A549 (cell line): ENCODE measurements around the gene CCDC157. TPM values are rescaled to one million over a fixed set of nuclear protein-coding genes. Genes with fewer than 3 reads are reported as not detected.

Experiments used
- ATAC-seq, 2 experiments: fragments of 200-7000 bp in 1 of 2; fragments of >200 bp in 1 of 2; cut with Nextera tagmentation in 1 of 2; cut with Tn5 transposase in 1 of 2; 3 replicates each; pipeline versions ENCODE4 v1.8.0 to v1.9.1; 2018 to 2020; ENCODE audit warnings: mild to moderate bottlenecking in 1 of 2, moderate library complexity in 1 of 2
- CTCF ChIA-PET: fragments of 300-600 bp; sonication (Branson Sonifier 250); formaldehyde crosslinking; extraction: SDS; loops from one replicate; lab custom pipeline; 2021; ENCODE audit warnings: antibody characterized with exemption, inconsistent platforms; lab: Yijun Ruan, JAX
- POLR2A ChIA-PET: fragments of 350-600 bp; formaldehyde crosslinking; extraction: SDS; loops from one replicate; lab custom pipeline; 2021; ENCODE audit warnings: antibody characterized with exemption, inconsistent platforms; lab: Yijun Ruan, JAX
- DNase-seq, 2 experiments: peaks; one replicate each; pipeline versions ENCODE4 v3.0.0 to v3.0.0-alpha.2; 2011 to 2016; ENCODE audit warnings: low read depth in 1 of 2, low spot score in 1 of 2
- FAIRE-seq: peaks from 2 replicates; lab custom pipeline; 2011; peaks lifted over from hg19 to GRCh38; lab: Jason Lieb, UNC
- H3K27ac ChIP-seq, 2 experiments: fragments of >200 bp; sonication (Bioruptor Twin); formaldehyde crosslinking; 3 replicates each; pipeline ENCODE4 v1.5.1; 2016 to 2017
- H3K4me1 ChIP-seq: fragments of >200 bp; sonication (Bioruptor Twin); formaldehyde crosslinking; 3 replicates; pipeline ENCODE4 v1.6.1; 2016
- H3K4me2 ChIP-seq: fragments of >200 bp; sonication (Bioruptor Twin); formaldehyde crosslinking; 3 replicates; pipeline ENCODE4 v1.6.1; 2016
- H3K4me3 ChIP-seq: fragments of >200 bp; sonication (Bioruptor Twin); formaldehyde crosslinking; 3 replicates; pipeline ENCODE4 v1.5.1; 2016
- H3K9me3 ChIP-seq: fragments of >200 bp; sonication (Bioruptor Twin); formaldehyde crosslinking; 3 replicates; pipeline ENCODE4 v1.6.1; 2016
- ATOH8 ChIP-seq: fragments of 250-450 bp; sonication (Bioruptor Pico); IDR thresholded peaks from 2 replicates; pipeline ENCODE4 v1.5.0; 2020; ENCODE audit warnings: low read depth, mild to moderate bottlenecking, moderate library complexity
- CBX8 ChIP-seq: fragments of 200-600 bp; sonication (generic); IDR thresholded peaks from 2 replicates; pipeline ENCODE4 v1.6.1; 2016
- CEBPB ChIP-seq, 2 experiments: fragments of >200 bp in 1 of 2; sonication (Bioruptor Twin) in 1 of 2; formaldehyde crosslinking in 1 of 2; IDR thresholded peaks; 2 replicates each; pipeline ENCODE4 v1.6.1; 2012 to 2016
- CHD2 ChIP-seq: fragments of 150-350 bp; IDR thresholded peaks from 2 replicates; pipeline ENCODE4 v1.6.1; 2014; ENCODE audit warnings: low read length; ENCODE audit not compliant: partially characterized antibody
- CHD4 ChIP-seq: fragments of 200-600 bp; sonication (generic); IDR thresholded peaks from 2 replicates; pipeline ENCODE4 v1.6.1; 2016; ENCODE audit warnings: antibody characterized with exemption, mild to moderate bottlenecking, borderline replicate concordance
- E2F6 ChIP-seq: IDR thresholded peaks from 2 replicates; pipeline ENCODE4 v1.6.1; 2012; ENCODE audit warnings: low read depth, borderline replicate concordance
- EHF ChIP-seq: fragments of 250-450 bp; sonication (Bioruptor Pico); IDR thresholded peaks from 2 replicates; pipeline ENCODE4 v1.5.0; 2020; ENCODE audit warnings: mild to moderate bottlenecking
- EHMT2 ChIP-seq: fragments of 200-600 bp; sonication (generic); IDR thresholded peaks from 2 replicates; pipeline ENCODE4 v1.6.1; 2016; ENCODE audit warnings: antibody characterized with exemption, low read depth, mild to moderate bottlenecking, moderate library complexity
- EP300 ChIP-seq, 2 experiments: fragments of >200 bp; sonication (Bioruptor Twin); formaldehyde crosslinking; IDR thresholded peaks; 2 replicates in 1 of 2; 3 replicates in 1 of 2; pipeline ENCODE4 v1.6.1; 2016 to 2017
- FOSL2 ChIP-seq, 2 experiments: fragments of 450-650 bp in 1 of 2; fragments of >200 bp in 1 of 2; sonication (Bioruptor Twin) in 1 of 2; formaldehyde crosslinking; IDR thresholded peaks; 2 replicates each; pipeline versions ENCODE4 v1.5.0 to v1.6.1; 2016 to 2020; ENCODE audit warnings: mild to moderate bottlenecking in 1 of 2, moderate library complexity in 1 of 2
- FOXS1 ChIP-seq: fragments of 250-450 bp; sonication (Bioruptor Pico); IDR thresholded peaks from 2 replicates; pipeline ENCODE4 v1.5.0; 2020; ENCODE audit warnings: mild to moderate bottlenecking, moderate library complexity
- HDAC2 ChIP-seq: fragments of 200-600 bp; sonication (generic); IDR thresholded peaks from 2 replicates; pipeline ENCODE4 v1.6.1; 2016
- HEYL ChIP-seq: fragments of 250-450 bp; sonication (Bioruptor Pico); IDR thresholded peaks from 2 replicates; pipeline ENCODE4 v1.8.0; 2021; ENCODE audit warnings: mild to moderate bottlenecking, moderate library complexity
- HMGXB4 ChIP-seq: fragments of 250-450 bp; sonication (Bioruptor Pico); IDR thresholded peaks from 2 replicates; pipeline ENCODE4 v1.5.0; 2021; ENCODE audit warnings: mild to moderate bottlenecking, moderate library complexity, borderline replicate concordance
- HOXB5 ChIP-seq: fragments of 250-450 bp; sonication (Bioruptor Pico); IDR thresholded peaks from 2 replicates; pipeline ENCODE4 v1.5.0; 2020; ENCODE audit warnings: mild to moderate bottlenecking, moderate library complexity
- JUN ChIP-seq, 2 experiments: fragments of >200 bp; sonication (Bioruptor Twin); formaldehyde crosslinking; IDR thresholded peaks; 2 replicates in 1 of 2; 3 replicates in 1 of 2; pipeline ENCODE4 v1.6.1; 2016 to 2017
- KDM5A ChIP-seq: fragments of 200-600 bp; sonication (generic); IDR thresholded peaks from 2 replicates; pipeline ENCODE4 v1.6.1; 2016; ENCODE audit warnings: antibody characterized with exemption, mild to moderate bottlenecking
- MAZ ChIP-seq: fragments of 150-350 bp; IDR thresholded peaks from 2 replicates; pipeline ENCODE4 v1.6.1; 2014; ENCODE audit warnings: antibody characterized with exemption, low read depth, low read length, borderline replicate concordance
- NPAS2 ChIP-seq: fragments of 250-450 bp; sonication (Bioruptor Pico); IDR thresholded peaks from 2 replicates; pipeline ENCODE4 v1.8.0; 2022; ENCODE audit warnings: mild to moderate bottlenecking, moderate library complexity, borderline replicate concordance
- NR3C1 ChIP-seq: fragments of >200 bp; sonication (Bioruptor Twin); formaldehyde crosslinking; IDR thresholded peaks from 3 replicates; pipeline ENCODE4 v1.6.1; 2017
- PBX3 ChIP-seq: IDR thresholded peaks from 2 replicates; pipeline ENCODE4 v1.6.1; 2012
- PHF8 ChIP-seq: fragments of 200-600 bp; sonication (generic); IDR thresholded peaks from 2 replicates; pipeline ENCODE4 v1.6.1; 2016; ENCODE audit warnings: low read depth, mild to moderate bottlenecking, antibody characterized with exemption, moderate library complexity, borderline replicate concordance
- POLR2AphosphoS2 ChIP-seq: conservative IDR thresholded peaks from 2 replicates; pipeline ENCODE4 v1.6.1; 2012; ENCODE audit warnings: low read length, improper control_type of control experiment, inconsistent platforms
- RARB ChIP-seq: fragments of 250-450 bp; sonication (Bioruptor Pico); IDR thresholded peaks from 2 replicates; pipeline ENCODE4 v1.8.0; 2021; ENCODE audit warnings: mild to moderate bottlenecking, moderate library complexity
- RCOR1 ChIP-seq: fragments of 150-350 bp; IDR thresholded peaks from 2 replicates; pipeline ENCODE4 v1.6.1; 2014; ENCODE audit warnings: antibody characterized with exemption, low read length, low read depth
- RFX5 ChIP-seq: fragments of 450-650 bp; IDR thresholded peaks from 2 replicates; pipeline ENCODE4 v1.7.1; 2014; ENCODE audit warnings: antibody characterized with exemption, mild to moderate bottlenecking, moderate library complexity
- RNF2 ChIP-seq: fragments of 200-600 bp; sonication (generic); IDR thresholded peaks from 2 replicates; pipeline ENCODE4 v1.6.1; 2016; ENCODE audit warnings: low read depth, mild to moderate bottlenecking, antibody characterized with exemption, moderate library complexity, borderline replicate concordance
- ZC3H11A ChIP-seq: fragments of 450-650 bp; IDR thresholded peaks from 2 replicates; pipeline ENCODE4 v1.6.1; 2014; ENCODE audit warnings: antibody characterized with exemption, mild to moderate bottlenecking
- ZNF302 ChIP-seq: fragments of 250-450 bp; sonication (Bioruptor Pico); IDR thresholded peaks from 2 replicates; pipeline ENCODE4 v1.9.0; 2021; ENCODE audit warnings: inconsistent platforms, mild to moderate bottlenecking, moderate library complexity
- WGBS: methylation state at CpG from one replicate; pipeline ENCODE4 v1.1.6; 2017; ENCODE audit errors: missing lambda C conversion rate; 5-methylcytosine and 5-hydroxymethylcytosine counted together
- polyA plus RNA-seq, 4 experiments: library from polyadenylated mRNA; depleted of rRNA in 3 of 4; stranded (reverse); fragments of >200 nt; fragmentation: RNase III in 1 of 4; extraction: RNeasy Plus Mini Kit Qiagen cat#74134 plus additional on column Dnase treatment in 1 of 4; gene quantifications; 2 replicates in 3 of 4; 3 replicates in 1 of 4; pipeline ENCODE4 v1.2.3, GENCODE V29; 2011 to 2017
- TF ChIP-seq, protein P1 (sequence below): fragments of >200 bp; sonication (Bioruptor Twin); formaldehyde crosslinking; IDR thresholded peaks from 3 replicates; pipeline ENCODE4 v1.6.1; 2016

Gene CCDC157
- polyA plus RNA-seq, 2 of the 4 experiments (the other 2 are of a cell fraction): 1.4 to 2.5 TPM

DNA sequence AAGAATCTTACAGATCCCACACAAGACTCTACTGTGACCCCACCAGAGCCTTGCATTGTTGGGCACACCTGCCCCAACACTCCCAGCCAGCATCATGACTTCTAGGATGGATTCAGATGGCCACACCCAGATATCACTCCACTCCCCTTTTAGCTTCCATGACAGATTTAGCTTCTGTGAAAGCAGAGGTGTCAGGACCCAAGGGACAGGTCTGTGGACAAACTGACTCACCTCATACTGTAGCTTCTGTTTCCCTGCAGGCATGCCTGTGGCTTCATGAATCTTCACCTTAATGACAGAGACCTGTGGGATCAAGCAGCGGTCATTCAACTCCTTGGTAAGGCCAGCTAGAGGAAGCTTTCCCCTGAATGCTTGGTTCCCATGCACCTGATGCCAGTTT is 21.6 kb upstream of the CCDC157 start:
- DNase-seq (no peak), FAIRE-seq (no peak)
- CTCF ChIA-PET: interaction anchor here (0.9 to 3.0 kb wide), 5 partner anchors 11 to 52 kb away, joined by 3 to 13 read pairs (median 4); partner anchors contain the start of gene RNF215
- Histone ChIP-seq H3K4me3 (no peak overlapping the region), H3K4me2 (no peak overlapping the region)
- TF ChIP-seq RARB (CRISPR knock-in tag) (no peak), NR3C1 (no peak), E2F6 (no peak), HEYL (CRISPR knock-in tag) (no peak), JUN (IDR thresholded peaks at IDR 0.05) (no peak), HMGXB4 (no peak), FOSL2 (IDR thresholded peaks at IDR 0.05) (no peak), FOSL2 (CRISPR knock-in tag; IDR thresholded peaks at IDR 0.05) (no peak), HDAC2 (no peak), ZC3H11A (no peak), MAZ (no peak), CBX8 (no peak), FOXS1 (CRISPR knock-in tag) (no peak), HOXB5 (no peak), NPAS2 (CRISPR knock-in tag) (no peak), CEBPB (IDR thresholded peaks at IDR 0.05) (no peak), KDM5A (no peak)
- TF ChIP-seq, protein P1, sequence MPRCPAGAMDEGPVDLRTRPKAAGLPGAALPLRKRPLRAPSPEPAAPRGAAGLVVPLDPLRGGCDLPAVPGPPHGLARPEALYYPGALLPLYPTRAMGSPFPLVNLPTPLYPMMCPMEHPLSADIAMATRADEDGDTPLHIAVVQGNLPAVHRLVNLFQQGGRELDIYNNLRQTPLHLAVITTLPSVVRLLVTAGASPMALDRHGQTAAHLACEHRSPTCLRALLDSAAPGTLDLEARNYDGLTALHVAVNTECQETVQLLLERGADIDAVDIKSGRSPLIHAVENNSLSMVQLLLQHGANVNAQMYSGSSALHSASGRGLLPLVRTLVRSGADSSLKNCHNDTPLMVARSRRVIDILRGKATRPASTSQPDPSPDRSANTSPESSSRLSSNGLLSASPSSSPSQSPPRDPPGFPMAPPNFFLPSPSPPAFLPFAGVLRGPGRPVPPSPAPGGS: no peak
- TF ChIP-seq, all 56 proteins: peak for 0
- POLR2A ChIA-PET: interaction anchor here (1.8 kb wide), 1 partner anchor 9 kb away, joined by 4 read pairs; the partner anchor contains the start of gene TBC1D10A
- 100% methylated on average over 1 of the region's 1 CpG for WGBS
- H3K27ac ChIP-seq: no peak overlapping the region
- no peak for ATAC-seq
- H3K4me1 ChIP-seq: no peaks in the 10 kb centered on the region
- no peaks in the 10 kb centered on the region for H3K9me3 ChIP-seq

DNA sequence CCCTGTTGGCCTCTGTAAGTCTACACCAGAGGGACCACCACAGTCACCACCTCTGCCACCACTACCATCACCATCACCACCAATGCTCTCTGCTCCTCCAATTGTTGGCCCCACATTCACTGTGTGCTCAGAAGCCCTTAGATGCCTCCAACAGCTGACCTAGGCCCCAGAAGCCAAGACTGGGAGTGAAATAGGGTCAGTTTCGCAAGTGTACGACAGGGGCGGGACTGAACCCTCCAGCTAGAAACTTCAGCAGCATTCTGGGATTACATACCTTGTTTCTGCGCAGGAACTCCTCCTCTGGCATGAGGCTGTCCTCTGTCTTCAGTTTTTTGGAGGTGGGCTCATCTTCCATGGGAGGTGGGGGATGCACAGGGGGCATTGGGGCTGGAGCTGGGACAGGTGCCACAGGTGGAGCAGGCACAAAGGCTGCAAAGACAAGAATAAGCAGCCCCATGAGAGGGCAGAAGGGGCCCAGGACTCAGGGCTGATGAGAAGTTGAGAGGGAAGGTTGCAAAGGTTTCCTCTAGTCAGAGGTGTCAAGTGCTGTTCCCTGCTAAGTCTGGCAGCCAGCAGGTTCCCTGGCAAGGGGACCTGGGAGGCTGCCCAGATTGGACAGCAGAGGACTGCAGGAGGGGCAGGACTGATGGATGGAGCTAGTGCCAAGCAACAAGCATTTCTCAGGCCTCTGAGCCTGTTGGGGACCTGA is 19.9 kb upstream of the CCDC157 start:
- no peak overlapping the region for H3K4me2 ChIP-seq
- H3K4me1 ChIP-seq: no peaks in the 10 kb centered on the region
- no peak for FAIRE-seq
- 84% methylated on average over 4 of the region's 4 CpGs for WGBS
- TF ChIP-seq EP300 (IDR thresholded peaks at IDR 0.05): no peak
- TF ChIP-seq EHF: no peak
- TF ChIP-seq PBX3: no peak
- TF ChIP-seq NR3C1: no peak
- no peak for TF ChIP-seq PHF8
- TF ChIP-seq HDAC2: no peak
- no peak for TF ChIP-seq RCOR1
- no peak for TF ChIP-seq CBX8
- TF ChIP-seq JUN (IDR thresholded peaks at IDR 0.05): no peak
- TF ChIP-seq RNF2: no peak
- TF ChIP-seq CHD2: no peak
- no peak for TF ChIP-seq EHMT2
- TF ChIP-seq RFX5: no peak
- TF ChIP-seq CHD4: no peak
- no peak for TF ChIP-seq ATOH8 (CRISPR knock-in tag)
- no peak for TF ChIP-seq ZC3H11A
- TF ChIP-seq HMGXB4: no peak
- TF ChIP-seq POLR2AphosphoS2: no peak
- no peak for TF ChIP-seq ZNF302 (CRISPR knock-in tag)
- TF ChIP-seq, all 56 proteins: peak for 0
- ChIA-PET POLR2A (interaction anchor here (0.8 kb wide), 1 partner anchor 10 kb away, joined by 3 read pairs; the partner anchor contains the start of gene TBC1D10A), CTCF (interaction anchor here (1.0 to 3.0 kb wide), 4 partner anchors 9 to 49 kb away, joined by 3 to 13 read pairs (median 6); no protein-coding TSS in a partner anchor)
- Histone ChIP-seq H3K27ac (no peak overlapping the region), H3K9me3 (no peaks in the 10 kb centered on the region), H3K4me3 (no peak overlapping the region)
- DNase-seq (no peak), ATAC-seq (no peak)
